Measurements from ENCODE around the gene USP9X. TPM values are rescaled to one million over a fixed set of nuclear protein-coding genes. Genes with fewer than 3 reads are reported as not detected.
"Not testable (repeated sequence)": the region's sequence is repeated elsewhere in the genome, so short reads cannot be mapped to it uniquely, and the experiment has no call there.

Gene USP9X
- polyA plus RNA-seq, 1 donor from 2014 or later = 20.6 TPM

DNA sequence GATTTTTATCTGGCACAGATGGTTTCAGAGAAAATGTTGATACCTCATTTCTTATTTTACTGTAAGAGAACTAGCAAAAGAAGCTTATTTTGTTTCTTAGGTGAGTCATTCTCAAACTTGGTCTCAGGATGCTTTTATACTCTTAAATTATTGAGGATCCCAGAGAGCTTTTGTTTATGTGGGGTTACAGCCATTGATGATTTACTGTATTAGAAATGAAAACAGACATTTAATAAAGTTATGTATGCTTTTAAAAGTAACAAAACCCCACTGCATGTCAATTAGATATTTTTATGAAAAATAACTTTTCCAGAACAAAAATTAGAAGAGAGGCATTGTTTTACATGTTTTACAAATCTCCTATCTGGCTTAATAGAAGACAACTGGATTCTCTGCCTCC is 12.1 kb downstream of the USP9X start:
- H3K27ac Mint-ChIP-seq = peak overlapping the region in 2 of 3 donors; percentile 41 to 48
- H3K36me3 Mint-ChIP-seq = peaks cover 2% of the 10 kb centered on the region
- no peaks in the 10 kb centered on the region for H3K27me3 Mint-ChIP-seq
- H3K9me3 Mint-ChIP-seq = no peaks in the 10 kb centered on the region
- H3K4me3 Mint-ChIP-seq = no peak overlapping the region
- H3K4me1 Mint-ChIP-seq = peaks cover 39 to 73% (median 54%) of the 10 kb centered on the region in 3 donors

DNA sequence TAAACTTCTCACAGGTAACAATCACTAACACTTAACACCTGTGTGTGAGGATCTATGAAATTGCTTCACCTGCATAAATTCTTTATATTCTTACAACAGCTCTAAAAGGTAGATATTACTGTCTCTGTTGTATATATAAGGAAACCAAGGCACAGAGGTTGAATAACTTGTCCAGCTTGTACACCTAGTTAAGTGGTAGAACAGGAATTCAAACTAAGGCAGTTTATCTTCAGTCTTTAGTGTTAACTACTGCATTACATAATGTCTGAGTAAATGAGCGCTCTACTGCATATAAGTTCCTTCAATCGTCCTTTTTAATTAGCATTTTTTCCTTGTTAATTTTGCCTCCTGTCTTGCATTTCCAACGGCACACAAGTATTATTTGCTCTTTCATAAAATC is 15.0 kb downstream of the USP9X start:
- peak overlapping the region in 2 of 3 donors; percentile 34 to 94 for H3K27ac Mint-ChIP-seq
- H3K4me3 Mint-ChIP-seq = peak overlapping the region in 2 of 4 donors; percentile 61 to 67
- no peaks in the 10 kb centered on the region for H3K27me3 Mint-ChIP-seq
- peaks cover 31 to 60% (median 56%) of the 10 kb centered on the region in 3 donors for H3K4me1 Mint-ChIP-seq
- H3K36me3 Mint-ChIP-seq = peaks cover 2% of the 10 kb centered on the region
- H3K9me3 Mint-ChIP-seq = no peaks in the 10 kb centered on the region

- H3K4me3 Mint-ChIP-seq = no peak overlapping the region
- H3K4me1 Mint-ChIP-seq = peaks cover 30 to 58% (median 56%) of the 10 kb centered on the region in 3 donors
- no peaks in the 10 kb centered on the region for H3K9me3 Mint-ChIP-seq
Observed at GRCh38 chrX:41100819-41101218, 15.6 kb downstream of the USP9X start.

GRCh38 chrX:41105005-41105404 is 19.8 kb downstream of the USP9X start:
- H3K4me1 Mint-ChIP-seq = peaks cover 44 to 54% (median 49%) of the 10 kb centered on the region in 3 donors
- peaks cover 0 to 5% (median 0%) of the 10 kb centered on the region in 3 donors for H3K9me3 Mint-ChIP-seq
- H3K27me3 Mint-ChIP-seq = no peaks in the 10 kb centered on the region
- peak overlapping the region in 1 of 3 donors; percentile 23 for H3K27ac Mint-ChIP-seq
- peak overlapping the region in 1 of 4 donors; percentile 58 for H3K4me3 Mint-ChIP-seq
- peaks cover 3% of the 10 kb centered on the region for H3K36me3 Mint-ChIP-seq

More at GRCh38 chrX:41100819-41101218, 15.6 kb downstream of the USP9X start:
- Mint-ChIP-seq H3K27me3 (no peaks in the 10 kb centered on the region), H3K36me3 (peaks cover 2% of the 10 kb centered on the region), H3K27ac (no peak overlapping the region)

- not testable (repeated sequence) for H3K9me3 Mint-ChIP-seq, H3K36me3 Mint-ChIP-seq, H3K27ac Mint-ChIP-seq, H3K27me3 Mint-ChIP-seq, H3K4me3 Mint-ChIP-seq
- H3K4me1 Mint-ChIP-seq = peaks cover 50 to 59% (median 52%) of the 10 kb centered on the region in 3 donors
Observed at GRCh38 chrX:41106257-41106656, 21.0 kb downstream of the USP9X start.

GRCh38 chrX:41108007-41108406 is 22.8 kb downstream of the USP9X start:
- H3K36me3 Mint-ChIP-seq = peaks cover 3% of the 10 kb centered on the region
- peak overlapping the region in 1 of 3 donors; percentile 65 for H3K27ac Mint-ChIP-seq
- peaks cover 0 to 5% (median 0%) of the 10 kb centered on the region in 3 donors for H3K9me3 Mint-ChIP-seq
- peaks cover 53 to 63% (median 56%) of the 10 kb centered on the region in 3 donors for H3K4me1 Mint-ChIP-seq
- no peaks in the 10 kb centered on the region for H3K27me3 Mint-ChIP-seq
- peak overlapping the region in 1 of 4 donors; percentile 33 for H3K4me3 Mint-ChIP-seq

DNA sequence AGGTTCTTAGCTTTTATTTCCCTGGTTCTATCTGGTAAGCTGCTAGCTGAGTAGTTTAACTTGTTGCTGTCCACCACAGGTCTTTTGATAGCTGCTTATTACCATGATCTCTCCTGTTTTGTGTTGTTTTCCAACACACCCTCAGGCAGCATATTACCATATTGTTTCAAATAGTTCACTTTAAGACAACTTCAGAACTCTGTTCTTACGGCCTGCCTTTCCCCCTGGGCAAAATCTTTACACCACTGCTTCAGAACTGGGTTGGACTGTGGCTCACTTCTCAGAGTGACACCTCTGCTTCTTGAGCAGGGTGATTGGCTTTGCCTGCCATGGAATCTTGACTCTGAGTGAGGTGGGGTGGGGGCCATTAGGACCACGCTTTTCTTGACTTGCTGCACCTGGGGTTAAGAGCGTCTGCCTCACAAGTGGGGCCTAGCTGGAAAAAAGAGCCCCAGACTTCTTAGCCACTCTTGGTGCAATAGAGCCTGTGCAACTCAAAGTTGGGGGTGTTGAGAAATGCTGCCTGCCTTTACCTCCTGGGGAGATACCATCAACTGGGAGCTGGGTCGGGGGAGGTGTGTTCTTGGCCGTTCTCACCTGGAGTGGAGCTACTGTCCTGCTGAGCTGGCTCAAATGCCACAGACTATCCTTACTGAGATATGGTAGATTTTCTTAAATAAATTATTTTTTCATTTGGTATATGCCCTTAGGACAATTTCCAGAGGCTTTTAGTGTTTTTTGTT is 23.4 kb downstream of the USP9X start:
- Mint-ChIP-seq H3K36me3 (peaks cover 3% of the 10 kb centered on the region), H3K27ac (peak overlapping the region in 2 of 3 donors; percentile 25 to 51), H3K9me3 (peaks cover 0 to 5% (median 0%) of the 10 kb centered on the region in 3 donors), H3K4me1 (peaks cover 53 to 63% (median 56%) of the 10 kb centered on the region in 3 donors), H3K27me3 (no peaks in the 10 kb centered on the region), H3K4me3 (peak overlapping the region in 2 of 4 donors; percentile 33 to 60)

DNA sequence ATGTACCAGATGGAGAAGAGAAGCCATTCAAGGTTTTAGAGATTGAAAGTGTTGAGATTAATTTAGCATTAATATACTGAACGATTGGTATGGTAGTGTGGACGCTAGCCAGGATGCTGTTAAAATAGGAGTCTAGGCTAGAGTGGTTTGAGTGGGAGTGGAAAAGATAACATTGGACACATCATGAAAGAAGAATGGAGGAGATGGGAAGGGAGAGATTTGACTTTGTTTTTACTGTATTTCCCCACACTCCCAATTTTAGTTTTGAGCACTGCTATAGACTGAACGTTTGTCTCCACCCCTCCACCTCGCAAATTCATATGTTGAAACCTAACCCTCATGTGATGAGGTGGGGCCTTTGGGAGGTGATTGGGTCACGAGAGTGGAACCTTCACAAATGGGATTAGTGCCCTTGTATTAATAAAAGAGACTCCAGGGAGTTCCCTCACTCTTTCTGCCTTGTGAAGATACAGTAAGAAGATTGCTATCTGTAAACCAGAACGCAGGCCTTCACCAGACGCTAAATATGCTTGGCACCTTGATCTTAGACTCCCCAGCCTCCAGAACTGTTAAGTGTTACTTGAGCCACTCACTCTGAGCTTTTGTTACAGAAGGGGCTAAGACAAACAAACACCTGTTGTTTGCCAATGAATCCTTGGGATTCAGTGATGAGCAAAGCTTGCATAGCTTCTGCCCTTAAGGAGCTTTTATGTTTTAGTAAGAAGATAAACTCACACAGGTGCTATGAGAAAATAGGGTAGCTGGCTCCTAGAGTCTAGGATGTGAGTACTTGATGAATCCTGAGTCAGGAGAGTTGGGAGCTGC is 25.8 kb downstream of the USP9X start:
- Mint-ChIP-seq H3K36me3 (peaks cover 3% of the 10 kb centered on the region), H3K9me3 (peaks cover 0 to 5% (median 0%) of the 10 kb centered on the region in 3 donors), H3K4me1 (peaks cover 49 to 62% (median 60%) of the 10 kb centered on the region in 3 donors), H3K4me3 (peak overlapping the region in 3 of 4 donors; percentile 1 to 15 (median 2)), H3K27me3 (no peaks in the 10 kb centered on the region), H3K27ac (peak overlapping the region in 2 of 3 donors; percentile 11 to 81)

GRCh38 chrX:41115104-41115425 is 29.8 kb downstream of the USP9X start:
- peaks cover 54 to 65% (median 56%) of the 10 kb centered on the region in 3 donors for H3K4me1 Mint-ChIP-seq
- H3K27ac Mint-ChIP-seq = peak overlapping the region; percentile 5 to 84 (median 43)
- H3K9me3 Mint-ChIP-seq = not testable (repeated sequence)

DNA sequence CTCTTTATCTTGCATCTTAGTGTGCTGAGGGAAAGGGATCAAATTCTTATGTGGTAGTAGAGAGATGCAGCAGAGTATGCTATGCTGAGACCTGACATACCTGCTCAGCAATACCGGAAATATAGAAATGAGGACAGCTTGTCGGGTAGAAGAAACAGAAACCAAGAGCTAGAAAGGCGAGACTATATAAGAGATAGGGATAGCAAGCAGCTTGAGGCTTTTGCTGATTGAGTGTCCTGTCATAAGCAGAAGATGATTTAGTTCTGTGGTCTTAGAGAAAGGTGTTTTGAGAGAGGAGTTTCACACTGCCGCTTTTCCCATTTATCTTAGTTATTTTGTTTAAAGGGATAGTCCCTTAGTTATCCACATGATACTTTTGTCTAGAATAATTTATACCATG is 31.7 kb downstream of the USP9X start:
- Mint-ChIP-seq H3K27me3 (no peaks in the 10 kb centered on the region), H3K27ac (peak overlapping the region in 2 of 3 donors; percentile 3 to 59), H3K4me3 (peak overlapping the region; percentile 7 to 61 (median 32)), H3K36me3 (no peaks in the 10 kb centered on the region), H3K9me3 (no peaks in the 10 kb centered on the region), H3K4me1 (peaks cover 53 to 67% (median 54%) of the 10 kb centered on the region in 3 donors)

More at GRCh38 chrX:41115104-41115425, 29.8 kb downstream of the USP9X start:
- peak overlapping the region in 1 of 4 donors; percentile 7 for H3K4me3 Mint-ChIP-seq
- H3K36me3 Mint-ChIP-seq, H3K27me3 Mint-ChIP-seq: not testable (repeated sequence)

- peaks cover 57 to 70% (median 62%) of the 10 kb centered on the region in 3 donors for H3K4me1 Mint-ChIP-seq
- H3K36me3 Mint-ChIP-seq = peaks cover 1% of the 10 kb centered on the region
- H3K27me3 Mint-ChIP-seq = no peaks in the 10 kb centered on the region
- peak overlapping the region in 2 of 4 donors; percentile 7 to 73 for H3K4me3 Mint-ChIP-seq
- H3K27ac Mint-ChIP-seq = peak overlapping the region; percentile 57 to 67 (median 65)
- no peaks in the 10 kb centered on the region for H3K9me3 Mint-ChIP-seq
Observed at GRCh38 chrX:41118156-41118555, 32.9 kb downstream of the USP9X start.

DNA sequence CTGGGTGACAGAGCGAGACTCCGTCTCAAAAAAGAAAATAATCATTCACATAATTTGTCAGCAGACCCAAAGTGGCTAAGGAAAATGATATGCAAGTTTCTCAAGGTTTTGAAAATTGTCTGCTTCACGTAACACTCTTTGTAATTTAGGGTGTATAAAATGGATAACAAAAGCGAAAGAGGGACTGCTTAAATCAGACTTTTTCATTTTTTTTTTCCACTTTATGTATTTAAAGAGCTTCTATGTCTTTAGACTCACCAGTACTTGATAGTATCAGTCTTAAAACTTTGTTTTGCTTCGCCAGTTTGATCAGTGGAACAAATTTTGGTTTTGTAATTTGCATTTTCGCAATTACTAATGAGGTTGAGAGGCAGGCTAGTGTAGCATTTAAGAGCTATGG is 34.6 kb downstream of the USP9X start:
- peaks cover 2% of the 10 kb centered on the region for H3K36me3 Mint-ChIP-seq
- H3K9me3 Mint-ChIP-seq = no peaks in the 10 kb centered on the region
- no peaks in the 10 kb centered on the region for H3K27me3 Mint-ChIP-seq
- H3K4me1 Mint-ChIP-seq = peaks cover 58 to 66% (median 58%) of the 10 kb centered on the region in 3 donors
- H3K4me3 Mint-ChIP-seq = peak overlapping the region in 3 of 4 donors; percentile 43 to 81 (median 48)
- peak overlapping the region in 2 of 3 donors; percentile 57 to 68 for H3K27ac Mint-ChIP-seq

DNA sequence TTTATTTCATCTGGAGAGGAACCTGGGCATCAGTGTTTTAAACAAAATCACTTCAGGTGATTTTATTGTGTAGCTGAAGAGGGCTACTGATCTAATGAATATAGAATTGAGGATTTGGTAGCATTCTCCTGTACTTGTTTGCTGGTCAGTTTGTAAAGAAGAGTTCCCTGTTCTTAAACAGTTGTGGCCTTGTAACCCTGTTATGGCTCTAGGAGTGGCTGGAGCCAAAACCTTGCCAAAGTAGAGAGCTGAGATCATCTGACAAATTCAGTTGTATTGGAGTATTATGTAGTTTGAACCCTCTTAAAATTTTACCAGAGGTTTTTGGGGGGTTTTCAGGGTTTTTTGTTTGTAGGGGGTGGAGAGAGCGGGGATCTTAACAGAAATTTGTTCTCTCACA is 36.5 kb downstream of the USP9X start:
- Mint-ChIP-seq H3K36me3 (peaks cover 4% of the 10 kb centered on the region), H3K4me1 (peaks cover 51 to 59% (median 54%) of the 10 kb centered on the region in 3 donors), H3K4me3 (peak overlapping the region in 2 of 4 donors; percentile 45 to 80), H3K9me3 (no peaks in the 10 kb centered on the region), H3K27ac (peak overlapping the region in 2 of 3 donors; percentile 53 to 65), H3K27me3 (no peaks in the 10 kb centered on the region)

DNA sequence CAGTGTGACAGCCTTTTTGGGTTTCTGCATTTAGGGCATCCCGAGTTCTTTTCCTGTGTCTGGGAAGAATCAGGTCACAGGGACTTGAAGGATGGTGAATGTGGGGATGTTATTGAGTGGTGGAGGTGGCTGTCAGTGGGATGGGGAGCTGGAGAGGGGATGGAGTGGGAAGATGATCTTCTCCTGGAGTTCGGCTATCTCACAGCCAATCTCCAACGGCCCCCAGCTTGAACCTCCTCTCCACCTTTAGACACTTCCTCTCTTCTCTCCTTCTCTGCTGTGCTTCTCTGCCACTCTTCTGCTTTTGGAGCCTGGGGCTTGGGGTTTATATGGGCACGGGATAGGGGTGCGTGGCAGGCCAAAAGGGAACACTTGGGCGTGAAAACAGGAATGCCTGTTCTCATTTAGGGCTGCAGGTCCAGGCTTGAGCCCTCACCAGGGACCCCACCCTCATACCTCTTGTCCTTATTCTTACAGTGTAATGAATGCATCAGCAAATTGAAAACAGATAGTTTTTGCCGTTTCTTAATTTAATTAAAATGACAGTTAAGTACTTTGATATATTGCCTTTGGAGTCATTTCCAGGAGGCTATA is 37.5 kb downstream of the USP9X start:
- H3K27me3 Mint-ChIP-seq = no peaks in the 10 kb centered on the region
- H3K4me3 Mint-ChIP-seq = peak overlapping the region in 1 of 4 donors; percentile 80
- H3K4me1 Mint-ChIP-seq = peaks cover 50 to 61% (median 53%) of the 10 kb centered on the region in 3 donors
- no peaks in the 10 kb centered on the region for H3K9me3 Mint-ChIP-seq
- H3K27ac Mint-ChIP-seq = peak overlapping the region in 1 of 3 donors; percentile 53
- peaks cover 4% of the 10 kb centered on the region for H3K36me3 Mint-ChIP-seq
